Astrocyte of the spinal cord (primary cell): ENCODE data around the gene SFN.
A peak's percentile ranks its signal among the peaks of the same experiment; 100 is the strongest.

Experiments used
- DNase-seq: peaks from one replicate; pipeline ENCODE4 v3.0.0; 2011; ENCODE audit warnings: low read depth, low spot score
- H3K4me3 ChIP-seq: 2 replicates; pipeline ENCODE4 v1.5.1; 2011; ENCODE audit warnings: low read depth, mild to moderate bottlenecking, low read length, moderate library complexity
- CTCF ChIP-seq: IDR thresholded peaks from 2 replicates; pipeline ENCODE4 v1.5.1; 2012; ENCODE audit warnings: low read depth, mild to moderate bottlenecking, low read length, inconsistent platforms
- in situ Hi-C: cut with HindIII; loops from 2 replicates; pipeline ENCODE4 v1.10.0; 2017; ENCODE audit warnings: low sequenced_read_pairs

The SFN gene

DNA sequence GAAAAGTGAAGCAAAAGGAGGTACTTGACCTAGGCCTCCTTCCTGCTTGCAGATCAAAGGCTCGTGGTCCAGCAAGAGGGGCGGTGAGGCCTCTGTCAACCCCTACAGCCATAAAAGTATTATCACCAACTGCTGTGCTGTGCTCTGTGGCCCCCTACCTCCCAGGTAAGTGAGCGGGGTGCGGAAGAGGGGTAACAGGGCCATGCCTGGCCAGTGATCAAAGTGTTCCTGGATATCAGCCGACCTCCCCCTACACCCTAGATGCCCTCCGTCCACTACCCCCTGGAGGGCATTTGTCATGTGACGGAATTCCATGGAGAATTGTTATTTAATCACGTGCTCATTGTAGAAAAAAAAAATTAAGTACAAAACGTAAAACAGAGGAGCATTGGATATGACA is 10.2 kb upstream of the SFN start:
- in situ Hi-C loops: no loop called here

GRCh38 chr1:26853156-26853555 is 9.8 kb upstream of the SFN start:
- DNase-seq: peak; percentile 77
- H3K4me3 ChIP-seq: no peak overlapping the region
- peak; percentile 91 for TF ChIP-seq CTCF
- in situ Hi-C loops: no loop called here

More for the DNA sequence above, 10.2 kb upstream of the SFN start:
- no peak overlapping the region for H3K4me3 ChIP-seq
- no peak for DNase-seq
- TF ChIP-seq CTCF: no peak

- no peak for DNase-seq
- TF ChIP-seq CTCF: no peak
- H3K4me3 ChIP-seq: no peak overlapping the region
- in situ Hi-C loops: no loop called here
Measured at GRCh38 chr1:26853600-26853999, 9.3 kb upstream of the SFN start.

GRCh38 chr1:26854906-26855305 is 8.0 kb upstream of the SFN start:
- no peak for TF ChIP-seq CTCF
- in situ Hi-C loops: no loop called here
- no peak for DNase-seq
- H3K4me3 ChIP-seq: no peak overlapping the region

DNA sequence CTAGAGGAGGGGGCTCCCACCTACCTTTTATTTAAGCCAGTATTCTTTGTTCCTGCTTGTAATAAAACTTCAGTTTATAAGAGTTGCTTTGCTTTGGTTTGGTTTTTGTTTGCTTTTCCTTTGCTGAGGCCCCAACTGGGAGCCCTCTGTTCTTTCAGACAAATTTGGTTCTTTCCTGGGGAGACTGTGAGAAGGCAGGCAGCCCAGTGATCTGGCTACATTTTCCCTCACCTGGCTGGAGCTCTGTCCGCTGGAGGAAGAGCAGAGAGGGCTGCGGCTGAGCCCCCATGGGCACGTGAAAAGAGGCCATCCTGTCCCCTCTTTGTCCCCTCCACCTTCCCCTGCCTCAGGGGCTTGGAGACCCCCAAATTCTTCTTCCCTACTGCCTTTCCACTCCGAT is 7.3 kb upstream of the SFN start:
- no peak for TF ChIP-seq CTCF
- in situ Hi-C loops: no loop called here
- no peak for DNase-seq
- H3K4me3 ChIP-seq: no peak overlapping the region

DNA sequence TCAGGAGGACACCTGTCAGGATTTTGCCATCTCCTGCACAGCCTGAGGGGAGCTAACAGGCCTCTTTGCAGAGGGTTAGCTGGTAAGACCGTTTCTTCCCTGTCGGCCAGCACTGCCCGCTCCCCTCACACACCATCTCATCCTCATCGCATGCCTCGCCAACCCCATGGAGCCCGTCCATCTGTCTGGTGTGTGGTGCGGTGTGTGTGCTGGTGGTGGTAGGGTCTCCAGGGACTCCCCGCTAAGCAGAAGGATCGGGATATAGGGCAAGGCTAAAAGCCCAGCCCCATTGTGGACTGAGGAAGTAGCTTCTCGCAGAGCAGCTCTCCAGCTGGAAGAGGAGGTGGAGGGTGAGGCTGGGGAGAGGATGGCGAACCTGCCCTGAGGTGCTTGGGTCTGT is 6.8 kb upstream of the SFN start:
- H3K4me3 ChIP-seq: no peak overlapping the region
- in situ Hi-C loops: no loop called here
- TF ChIP-seq CTCF: no peak
- DNase-seq: no peak
